Peyer's patch (tissue), 4 donors: ENCODE results near the gene PRSS21. TPM values are rescaled to one million over a fixed set of nuclear protein-coding genes. Genes with fewer than 3 reads are reported as not detected.

Experiments
- DNase-seq, 3 donors: peaks; one replicate each; pipeline ENCODE4 v3.0.0-alpha.2; 2017 to 2019
- H3K27ac ChIP-seq, 4 donors: fragments of 200-600 bp; sonication (generic); one replicate each; pipeline ENCODE4 v1.5.1; 2016 to 2019
- H3K27me3 ChIP-seq, 2 donors: fragments of 200-600 bp; sonication (generic); one replicate each; pipeline ENCODE4 v1.5.1; 2019
- H3K36me3 ChIP-seq, 3 donors: fragments of 200-600 bp; sonication (generic); one replicate each; pipeline ENCODE4 v1.5.1; 2016 to 2019
- H3K4me1 ChIP-seq, 4 donors: fragments of 200-600 bp; sonication (generic); one replicate each; pipeline ENCODE4 v1.5.1; 2016 to 2019
- H3K4me3 ChIP-seq, 4 donors: fragments of 200-600 bp; sonication (generic); 1 replicate in 3 of 4; 2 replicates in 1 of 4; pipeline ENCODE4 v1.5.1; 2016 to 2019; ENCODE audit warnings: mild to moderate bottlenecking in 1 of 4
- H3K9me3 ChIP-seq, 4 donors: fragments of 200-600 bp; sonication (generic); one replicate each; pipeline ENCODE4 v1.5.1; 2016 to 2019; ENCODE audit warnings: mild to moderate bottlenecking in 1 of 4
- CTCF ChIP-seq, 6 experiments: fragments of 450-650 bp in 4 of 6; fragments of 200-600 bp in 2 of 6; sonication (generic) in 1 of 6; IDR thresholded peaks; one replicate each; pipeline ENCODE4 v1.5.1; 2017 to 2019; ENCODE audit warnings: antibody characterized with exemption in 6 of 6, mild to moderate bottlenecking in 3 of 6, moderate library complexity in 1 of 6
- POLR2A ChIP-seq, 2 donors: fragments of 450-650 bp; IDR thresholded peaks; one replicate each; pipeline ENCODE4 v1.5.1; 2017; ENCODE audit warnings: antibody characterized with exemption in 2 of 2, mild to moderate bottlenecking in 2 of 2, moderate library complexity in 2 of 2
- total RNA-seq, 4 donors: library from RNA; depleted of rRNA; stranded (reverse); fragments of >200 nt; gene quantifications; one replicate each; pipeline ENCODE4 v1.1.0, GENCODE V29; 2016

The PRSS21 gene
- total RNA-seq, 4 donors from 2014 or later, result 0.88 TPM; not detected in 3

GRCh38 chr16:2810651-2811050 is 6.4 kb upstream of the PRSS21 start:
- Histone ChIP-seq H3K4me1 (no peaks in the 10 kb centered on the region), H3K36me3 (no peaks in the 10 kb centered on the region), H3K27me3 (no peaks in the 10 kb centered on the region), H3K9me3 (no peaks in the 10 kb centered on the region), H3K27ac (no peak overlapping the region), H3K4me3 (no peak overlapping the region)
- no peak for TF ChIP-seq CTCF (IDR thresholded peaks at IDR 0.05)
- no peak for TF ChIP-seq POLR2A (IDR thresholded peaks at IDR 0.05)
- no peak for DNase-seq

GRCh38 chr16:2811703-2812471 is 5.2 kb upstream of the PRSS21 start:
- Histone ChIP-seq H3K4me3 (no peak overlapping the region), H3K4me1 (no peaks in the 10 kb centered on the region), H3K36me3 (no peaks in the 10 kb centered on the region), H3K9me3 (no peaks in the 10 kb centered on the region), H3K27ac (no peak overlapping the region), H3K27me3 (no peaks in the 10 kb centered on the region)
- TF ChIP-seq CTCF (IDR thresholded peaks at IDR 0.05), result no peak
- no peak for TF ChIP-seq POLR2A (IDR thresholded peaks at IDR 0.05)
- no peak for DNase-seq

GRCh38 chr16:2813771-2814221 is 3.2 kb upstream of the PRSS21 start:
- Histone ChIP-seq H3K4me1 (no peaks in the 10 kb centered on the region), H3K36me3 (no peaks in the 10 kb centered on the region), H3K4me3 (no peak overlapping the region), H3K9me3 (no peaks in the 10 kb centered on the region), H3K27me3 (no peaks in the 10 kb centered on the region), H3K27ac (no peak overlapping the region)
- DNase-seq, result no peak
- TF ChIP-seq CTCF (IDR thresholded peaks at IDR 0.05), result no peak
- no peak for TF ChIP-seq POLR2A (IDR thresholded peaks at IDR 0.05)

- no peak for DNase-seq
- Histone ChIP-seq H3K4me1 (no peaks in the 10 kb centered on the region), H3K27me3 (no peaks in the 10 kb centered on the region), H3K9me3 (no peaks in the 10 kb centered on the region), H3K27ac (no peak overlapping the region), H3K4me3 (no peak overlapping the region), H3K36me3 (no peaks in the 10 kb centered on the region)
- no peak for TF ChIP-seq POLR2A (IDR thresholded peaks at IDR 0.05)
- TF ChIP-seq CTCF (IDR thresholded peaks at IDR 0.05), result no peak
Observed at GRCh38 chr16:2814551-2815298, 2.3 kb upstream of the PRSS21 start.

- Histone ChIP-seq H3K36me3 (no peaks in the 10 kb centered on the region), H3K4me3 (no peak overlapping the region), H3K9me3 (no peaks in the 10 kb centered on the region), H3K27ac (no peak overlapping the region), H3K4me1 (no peaks in the 10 kb centered on the region), H3K27me3 (no peaks in the 10 kb centered on the region)
- no peak for DNase-seq
- no peak for TF ChIP-seq POLR2A (IDR thresholded peaks at IDR 0.05)
- no peak for TF ChIP-seq CTCF (IDR thresholded peaks at IDR 0.05)
Observed at GRCh38 chr16:2815299-2815771, 1.7 kb upstream of the PRSS21 start.
